Left ventricle myocardium inferior (tissue), 1 donor: ENCODE data around the gene MLEC. TPM values are rescaled to one million over a fixed set of nuclear protein-coding genes. Genes with fewer than 3 reads are reported as not detected.

ENCODE experiments used
- DNase-seq: peaks from one replicate; pipeline ENCODE4 v3.0.0-alpha.2; 2020
- H3K27ac ChIP-seq: fragments of 200-600 bp; replicated peaks from 2 replicates; pipeline ENCODE4 v1.8.0; 2021
- H3K27me3 ChIP-seq: fragments of 200-600 bp; 2 replicates; pipeline ENCODE4 v1.8.0; 2021; ENCODE audit warnings: low read depth
- H3K36me3 ChIP-seq: fragments of 200-600 bp; 2 replicates; pipeline ENCODE4 v1.8.0; 2021
- H3K4me1 ChIP-seq: fragments of 200-600 bp; 2 replicates; pipeline ENCODE4 v1.8.0; 2021
- H3K4me3 ChIP-seq: fragments of 200-600 bp; 2 replicates; pipeline ENCODE4 v1.8.0; 2021; ENCODE audit warnings: mild to moderate bottlenecking, moderate library complexity
- H3K9me3 ChIP-seq: fragments of 200-600 bp; replicated peaks from 2 replicates; pipeline ENCODE4 v1.8.0; 2021
- CTCF ChIP-seq: fragments of 200-600 bp; IDR thresholded peaks from 2 replicates; pipeline ENCODE4 v1.8.0; 2021; ENCODE audit warnings: antibody characterized with exemption, mild to moderate bottlenecking, borderline replicate concordance
- intact Hi-C: fragments of 100-400 bp; cut with micrococcal nuclease; formaldehyde crosslinking; loops from one replicate; pipeline ENCODE4 v1.11.0; 2022
- total RNA-seq: library from RNA; stranded (reverse); fragmentation: NEBNext Ultra II Directional; extraction: Animal tissue kit (Norgen Biotek cat#: 25700); gene quantifications from one replicate; pipeline ENCODE4 v1.2.1, GENCODE V29; 2021
- donor health status: DM: no; HTN: yes; CAD: no; lungs with severe emphysema.

Gene MLEC
- total RNA-seq, 1 donor from 2014 or later, result 120 TPM

- intact Hi-C loops, result no loop called here
- peaks cover 73% of the 10 kb centered on the region for H3K4me1 ChIP-seq
- peaks cover 37% of the 10 kb centered on the region for H3K36me3 ChIP-seq
- TF ChIP-seq CTCF, result no peak
- no peaks in the 10 kb centered on the region for H3K27me3 ChIP-seq
- H3K4me3 ChIP-seq, result no peak overlapping the region
- no peaks in the 10 kb centered on the region for H3K9me3 ChIP-seq
- DNase-seq, result no peak
- peak overlapping the region; percentile 87 for H3K27ac ChIP-seq
Measured at GRCh38 chr12:120702637-120703036, 15.7 kb downstream of the MLEC start.

- DNase-seq, result no peak
- peaks cover 65% of the 10 kb centered on the region for H3K4me1 ChIP-seq
- no peaks in the 10 kb centered on the region for H3K9me3 ChIP-seq
- H3K4me3 ChIP-seq, result no peak overlapping the region
- H3K36me3 ChIP-seq, result peaks cover 31% of the 10 kb centered on the region
- H3K27ac ChIP-seq, result peak overlapping the region; percentile 87
- no peaks in the 10 kb centered on the region for H3K27me3 ChIP-seq
- intact Hi-C loops, result no loop called here
- no peak for TF ChIP-seq CTCF
Measured at GRCh38 chr12:120703311-120703942, 16.5 kb downstream of the MLEC start.

GRCh38 chr12:120705618-120706017 is 18.7 kb downstream of the MLEC start:
- H3K4me1 ChIP-seq, result peaks cover 53% of the 10 kb centered on the region
- no peak for TF ChIP-seq CTCF

GRCh38 chr12:120706029-120706428 is 19.1 kb downstream of the MLEC start:
- Histone ChIP-seq H3K9me3 (no peaks in the 10 kb centered on the region), H3K4me1 (peaks cover 53% of the 10 kb centered on the region), H3K27me3 (no peaks in the 10 kb centered on the region), H3K27ac (no peak overlapping the region), H3K4me3 (no peak overlapping the region), H3K36me3 (peaks cover 15% of the 10 kb centered on the region)
- DNase-seq, result no peak
- no peak for TF ChIP-seq CTCF
- intact Hi-C loops, result no loop called here

More at GRCh38 chr12:120705618-120706017, 18.7 kb downstream of the MLEC start:
- peak overlapping the region; percentile 10 for H3K27ac ChIP-seq
- DNase-seq, result no peak
- peaks cover 15% of the 10 kb centered on the region for H3K36me3 ChIP-seq
- H3K27me3 ChIP-seq, result no peaks in the 10 kb centered on the region
- H3K9me3 ChIP-seq, result no peaks in the 10 kb centered on the region
- intact Hi-C loops, result no loop called here
- no peak overlapping the region for H3K4me3 ChIP-seq

GRCh38 chr12:120708651-120709050 is 21.7 kb downstream of the MLEC start:
- no peak overlapping the region for H3K4me3 ChIP-seq
- intact Hi-C loops, result no loop called here
- peaks cover 5% of the 10 kb centered on the region for H3K36me3 ChIP-seq
- DNase-seq, result no peak
- H3K27ac ChIP-seq, result no peak overlapping the region
- H3K4me1 ChIP-seq, result peaks cover 51% of the 10 kb centered on the region
- H3K27me3 ChIP-seq, result no peaks in the 10 kb centered on the region
- H3K9me3 ChIP-seq, result no peaks in the 10 kb centered on the region
- no peak for TF ChIP-seq CTCF
